ENCODE results near the gene LMO2.

The LMO2 gene

DNA sequence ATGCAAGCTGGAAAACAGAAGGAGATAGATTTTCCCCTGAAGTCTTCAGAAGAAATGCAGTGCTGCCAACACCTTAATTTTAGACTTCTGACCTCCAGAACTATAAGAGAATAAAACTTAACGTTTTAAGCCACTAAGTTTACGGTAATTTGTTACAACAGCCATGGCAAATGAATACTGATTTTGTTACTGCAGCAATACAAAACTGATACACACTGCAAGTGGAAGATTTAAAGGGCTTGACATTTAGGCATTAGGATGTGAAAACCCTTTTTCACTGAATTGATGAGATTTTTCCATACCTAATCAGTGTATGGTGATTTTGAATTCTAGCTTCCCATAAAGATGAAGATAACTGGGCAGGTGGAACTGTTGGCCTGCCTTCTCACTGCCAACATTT is 22.1 kb upstream of the LMO2 start:
- no peak for DNase-seq (ENCODE audit: low spot score)

DNA sequence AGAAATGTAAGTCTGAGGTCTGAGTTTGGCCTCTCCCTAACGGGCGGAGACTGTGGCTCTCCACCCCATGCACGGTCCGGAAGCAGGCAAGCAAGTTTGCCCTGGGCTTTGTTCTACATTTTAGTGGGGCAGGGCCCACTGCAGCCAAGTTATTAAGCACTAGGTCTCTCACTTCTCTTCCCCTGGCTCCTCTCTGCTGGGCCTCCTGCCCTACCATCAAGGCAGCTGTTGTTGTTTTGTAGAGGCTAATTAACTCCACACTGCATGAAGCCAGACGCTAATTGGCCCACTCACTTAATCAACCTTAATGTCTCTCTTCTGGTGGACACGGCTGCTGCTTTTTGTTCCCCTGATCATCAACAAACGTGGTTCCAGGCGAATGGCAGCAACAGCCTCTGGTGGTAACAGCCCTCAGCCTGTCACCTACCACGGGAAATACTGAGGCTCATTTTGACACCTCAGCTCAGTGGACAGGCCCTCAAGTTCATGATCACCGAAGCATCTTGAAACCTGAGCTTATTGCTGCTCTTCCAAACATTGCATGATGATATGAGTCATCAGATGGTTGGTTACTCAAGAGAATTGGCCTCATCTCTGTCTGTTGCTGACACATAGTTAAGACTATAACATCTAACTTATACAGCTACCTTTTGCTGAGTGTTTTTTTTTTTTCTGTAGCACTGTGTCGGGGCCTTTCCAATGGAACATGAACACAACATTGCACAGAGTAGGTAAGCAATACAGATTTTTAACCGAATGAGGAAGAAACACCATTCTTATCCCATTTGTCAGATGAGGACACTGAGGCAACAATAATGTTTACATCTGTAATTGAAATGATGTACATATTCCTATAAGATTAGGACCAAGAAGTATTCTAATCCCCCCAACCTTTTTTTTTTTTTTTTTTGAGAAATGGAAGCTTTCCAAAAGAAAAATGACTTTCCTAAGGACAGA is 20.8 kb upstream of the LMO2 start:
- peak; percentile 41 for DNase-seq (ENCODE audit: low spot score)

DNA sequence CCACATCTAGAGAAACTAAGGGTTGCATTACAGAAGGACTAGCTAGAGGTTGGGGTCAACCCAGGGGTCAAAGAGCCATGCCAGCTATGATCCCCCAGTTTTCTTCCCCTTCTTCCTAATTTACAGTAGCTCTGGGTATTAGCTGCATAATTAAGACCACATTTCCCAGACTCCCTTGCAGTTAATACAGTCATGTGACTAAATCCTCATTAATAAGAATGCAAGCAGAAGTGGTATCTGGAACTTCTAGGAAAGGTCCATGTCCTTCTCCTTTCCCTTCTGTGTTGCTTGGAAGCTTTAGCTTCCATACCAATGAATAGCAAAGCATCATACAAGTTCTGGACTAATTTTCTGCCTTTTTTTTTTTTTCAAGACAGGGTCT is 19.1 kb upstream of the LMO2 start:
- no peak for DNase-seq (ENCODE audit: low spot score)

DNA sequence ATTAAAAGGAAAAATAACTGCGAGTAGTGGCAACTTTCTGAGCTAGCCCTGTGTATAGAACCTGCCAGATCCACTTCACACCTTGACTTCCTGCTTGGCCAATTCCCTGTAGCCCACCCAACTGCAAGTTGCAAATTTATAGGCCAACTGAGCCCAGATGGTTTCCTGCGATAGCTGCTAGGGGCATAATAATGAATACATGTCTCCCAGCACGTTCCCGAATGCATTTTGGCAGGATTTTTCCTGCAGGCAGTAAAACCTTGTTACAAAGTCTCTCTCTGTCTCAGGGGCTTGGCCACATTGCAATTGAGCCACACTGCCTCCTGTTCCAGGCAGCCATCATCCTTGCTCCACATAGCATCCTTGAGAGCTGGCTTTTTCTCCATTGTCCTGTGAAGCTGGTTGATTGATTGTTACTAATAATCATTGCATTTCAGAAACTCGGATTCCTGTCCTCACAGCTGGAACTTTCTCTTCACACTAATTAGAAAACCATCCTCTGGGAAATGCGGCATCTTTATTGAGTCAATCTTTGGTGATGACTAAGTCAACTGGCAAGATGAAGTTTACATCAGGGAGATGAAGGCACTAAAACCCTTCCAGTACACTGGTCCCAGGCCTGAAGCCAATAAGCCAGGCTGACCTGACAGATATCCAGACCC is 18.6 kb upstream of the LMO2 start:
- no peak for DNase-seq (ENCODE audit: low spot score)

DNA sequence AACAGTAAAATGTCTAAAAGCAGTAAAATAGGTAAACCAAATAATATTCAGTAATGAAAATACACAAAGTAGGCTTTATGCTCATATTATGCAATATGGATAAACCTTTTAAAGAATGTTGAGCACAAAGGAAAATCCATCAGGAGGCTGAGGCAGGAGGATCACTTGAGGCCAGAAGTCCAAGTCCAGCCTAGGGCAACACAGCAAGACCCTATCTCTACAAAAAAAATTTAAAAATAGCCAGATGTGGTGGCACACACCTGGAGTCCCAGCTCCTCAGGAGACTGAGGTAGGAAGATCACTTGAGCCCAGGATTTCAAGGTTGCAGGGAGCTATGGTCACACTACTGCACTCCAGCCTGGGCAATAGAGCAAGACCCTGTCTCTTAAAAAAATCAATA is 17.7 kb upstream of the LMO2 start:
- no peak for DNase-seq (ENCODE audit: low spot score)

DNA sequence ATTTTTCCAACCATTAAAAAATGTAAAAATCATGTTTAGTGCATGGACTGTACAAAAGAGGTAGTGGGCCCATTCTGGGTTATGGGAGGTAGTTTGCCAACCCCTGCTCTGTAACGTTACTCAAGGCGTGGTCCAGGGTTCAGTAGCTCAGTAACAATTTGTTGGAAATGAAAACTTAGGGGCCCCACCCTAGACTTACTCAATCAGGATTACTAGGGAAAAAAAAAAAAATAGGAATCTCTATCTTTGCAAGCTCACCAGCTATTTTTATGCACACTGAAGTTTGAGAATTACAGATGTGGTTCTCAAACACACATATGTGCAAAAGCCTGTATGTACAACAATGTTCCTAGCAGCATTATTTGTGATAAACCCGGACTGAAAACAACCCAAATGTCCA is 17.3 kb upstream of the LMO2 start:
- DNase-seq (ENCODE audit: low spot score), result no peak

DNA sequence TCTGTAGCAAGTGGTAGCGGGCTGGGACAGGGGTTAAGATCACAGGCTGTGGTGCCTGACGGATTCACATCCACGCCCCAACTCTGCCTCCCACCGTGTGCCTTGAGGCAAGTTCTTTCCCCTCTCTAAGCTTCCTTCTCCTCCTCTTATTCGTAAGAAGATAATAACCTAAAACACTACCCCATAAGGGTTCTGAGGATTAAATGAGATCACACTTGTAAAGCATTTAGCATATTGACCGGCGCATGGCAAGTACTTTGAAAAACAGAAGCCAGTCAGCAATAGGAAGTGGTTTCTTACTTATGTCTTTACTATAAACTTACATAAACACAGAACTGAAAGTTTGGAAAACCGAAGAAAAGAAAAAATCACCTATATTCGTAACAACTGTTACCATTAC is 15.5 kb upstream of the LMO2 start:
- DNase-seq (ENCODE audit: low spot score), result no peak

DNA sequence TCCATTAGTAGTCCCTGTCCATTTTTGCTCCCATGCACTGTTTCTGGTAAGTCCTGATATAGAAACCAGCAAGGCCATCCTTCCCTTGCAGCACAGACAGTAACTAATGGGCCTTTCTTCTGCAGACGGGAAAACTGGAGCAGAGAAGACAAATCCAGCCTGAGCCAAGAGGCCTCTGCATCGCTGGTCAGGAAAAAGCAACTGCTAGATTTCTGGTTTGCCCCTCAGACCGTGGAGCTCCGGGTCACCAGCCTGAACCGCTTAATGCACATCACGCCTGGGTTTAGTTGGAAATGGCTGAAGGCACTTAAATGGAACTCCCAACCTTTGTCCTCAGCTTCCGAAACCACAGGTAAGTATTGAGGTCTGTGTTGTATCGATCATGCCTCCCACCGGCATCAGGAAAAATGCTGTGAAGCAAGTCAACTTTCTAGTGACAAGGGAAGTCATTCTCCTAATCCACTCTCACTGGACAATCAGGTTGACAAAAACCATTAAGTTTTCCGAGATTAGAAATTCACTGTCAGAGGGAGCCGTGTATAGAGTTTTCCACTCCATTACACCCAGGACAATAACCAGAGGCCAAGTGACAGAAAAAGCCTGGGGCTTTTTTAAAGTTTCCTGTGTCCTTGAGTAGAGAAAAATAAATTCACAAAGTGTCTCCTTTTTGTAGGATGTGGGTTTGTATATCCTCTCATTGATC is 14.8 kb upstream of the LMO2 start:
- no peak for DNase-seq (ENCODE audit: low spot score)

DNA sequence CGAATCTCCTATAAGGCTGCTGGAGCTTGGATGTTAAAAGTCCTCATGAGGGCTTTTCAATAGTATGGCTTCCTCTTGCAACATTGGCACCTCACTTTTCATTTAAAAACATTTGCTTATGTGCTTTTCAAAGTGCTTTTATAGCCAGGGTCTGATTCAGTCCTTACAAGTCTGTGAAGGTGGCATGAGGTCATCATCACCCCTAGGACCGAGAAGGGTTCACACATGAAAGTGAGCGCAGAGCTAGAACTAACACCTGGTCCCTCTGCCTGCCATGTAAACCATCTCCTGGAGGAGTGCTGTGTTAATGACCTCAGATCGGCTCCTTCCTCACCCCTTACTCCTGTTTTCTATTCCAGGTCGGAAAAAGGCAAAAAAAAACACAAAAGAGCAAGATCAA is 12.2 kb upstream of the LMO2 start:
- no peak for DNase-seq (ENCODE audit: low spot score)

DNA sequence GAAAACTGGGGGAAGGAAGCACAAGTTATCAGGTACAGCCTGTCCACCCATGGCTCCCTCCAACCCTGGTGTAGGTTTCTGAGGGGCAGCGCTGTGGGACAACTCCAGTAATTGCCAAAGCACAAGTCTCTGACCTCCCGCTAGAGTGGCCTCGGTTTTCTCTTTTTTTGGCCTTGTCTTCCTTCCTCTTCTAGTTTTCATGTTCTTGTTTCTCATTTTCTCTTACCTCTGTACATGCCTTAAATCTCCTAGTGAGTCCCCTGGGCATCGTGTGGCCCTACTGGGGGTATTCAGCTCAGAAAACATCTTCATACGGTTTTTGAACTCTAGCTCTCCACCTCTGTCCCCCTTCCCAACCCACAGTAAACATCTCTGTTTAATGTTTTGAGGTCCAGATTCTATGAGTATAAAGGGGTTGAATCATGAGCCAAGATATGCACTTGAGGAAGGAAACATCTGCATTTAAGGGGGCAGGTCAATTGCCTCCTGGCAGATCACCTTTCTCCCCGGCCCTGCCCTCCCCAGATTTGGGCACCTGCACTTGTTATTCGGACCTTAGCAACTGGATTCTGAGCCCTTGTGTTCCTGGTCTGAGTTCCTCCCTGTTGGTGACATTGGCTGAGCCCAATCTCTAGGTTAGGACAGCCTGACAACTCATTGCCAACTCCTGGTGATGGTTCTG is 8.4 kb upstream of the LMO2 start:
- DNase-seq (ENCODE audit: low spot score), result no peak

DNA sequence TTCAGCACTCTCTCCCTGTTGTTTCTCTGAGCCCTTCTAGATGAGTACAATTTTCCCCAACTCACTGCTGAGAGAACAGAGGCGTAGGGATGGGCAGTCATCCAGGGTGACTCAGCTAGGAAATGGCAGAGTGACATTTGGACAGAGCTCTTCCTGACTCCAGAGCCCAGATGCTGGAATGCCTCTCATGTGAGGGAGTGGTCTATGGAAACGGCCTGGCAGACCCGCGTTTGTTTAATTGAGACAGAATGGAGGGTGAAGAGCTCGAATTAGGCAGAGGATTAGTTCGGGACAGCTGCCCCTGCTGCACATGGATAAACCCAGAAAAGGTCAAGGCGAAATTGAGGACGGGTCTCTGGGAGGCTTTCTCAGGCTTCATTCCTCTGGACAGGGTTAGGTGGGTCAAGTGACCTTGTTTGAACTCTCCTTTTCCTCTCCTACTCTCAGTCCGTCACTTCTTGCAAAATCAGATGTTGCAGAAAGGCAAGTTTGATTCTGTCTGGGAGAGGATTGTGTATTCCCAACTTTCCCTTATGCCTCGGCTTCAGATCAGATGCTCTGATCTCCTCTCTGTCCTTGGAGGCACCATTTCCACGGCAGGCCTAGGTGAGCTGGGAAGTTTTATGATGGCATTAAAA is 7.6 kb upstream of the LMO2 start:
- no peak for DNase-seq (ENCODE audit: low spot score)

DNA sequence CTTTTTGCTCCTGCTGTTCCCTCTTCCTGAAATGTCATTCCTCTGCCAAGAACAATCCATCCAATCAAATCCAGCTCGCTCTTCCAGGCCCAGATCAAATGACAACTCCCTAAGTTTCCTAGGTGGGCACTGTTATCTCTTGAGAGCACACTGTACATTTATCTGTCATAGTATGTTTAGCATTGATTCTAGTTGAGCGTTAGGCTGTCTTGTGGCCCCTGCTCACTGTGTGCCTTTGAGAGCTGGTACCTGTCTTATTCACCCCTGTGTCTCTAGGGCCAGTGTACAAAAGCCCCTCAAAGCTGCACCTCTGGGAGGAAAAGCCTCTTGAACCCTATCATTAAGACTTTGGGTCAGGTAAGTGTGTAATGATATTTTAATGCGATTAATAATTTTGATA is 7.1 kb upstream of the LMO2 start:
- DNase-seq (ENCODE audit: low spot score), result no peak

DNA sequence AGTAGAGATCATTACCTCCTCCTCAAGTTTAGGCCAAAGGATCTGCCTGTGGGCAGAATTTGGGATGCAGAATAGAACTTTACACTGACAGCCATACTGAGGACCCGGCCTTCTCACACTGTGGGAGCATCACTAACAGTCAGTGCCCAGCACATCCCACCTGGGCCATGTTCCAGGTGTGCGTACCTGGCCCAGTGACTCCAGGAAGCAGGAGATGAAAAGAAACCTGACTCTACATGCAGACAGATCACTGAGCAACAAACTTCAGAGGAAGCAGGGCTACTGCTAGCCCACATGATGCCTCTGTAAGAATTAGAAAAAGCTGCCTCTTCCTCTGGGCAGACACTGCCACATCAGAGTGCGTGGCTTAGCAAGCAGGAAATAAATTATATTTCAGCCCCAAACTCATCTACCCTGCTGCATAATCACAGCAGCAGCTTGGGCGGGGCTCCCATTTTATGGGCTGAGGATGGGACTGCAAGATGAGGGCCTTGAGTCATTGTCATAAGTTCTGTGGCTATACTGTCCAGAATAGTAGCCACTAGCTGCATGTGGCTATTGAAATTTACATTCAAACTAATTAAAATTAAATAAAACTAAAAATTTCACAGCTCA is 6.0 kb upstream of the LMO2 start:
- DNase-seq (ENCODE audit: low spot score), result no peak

DNA sequence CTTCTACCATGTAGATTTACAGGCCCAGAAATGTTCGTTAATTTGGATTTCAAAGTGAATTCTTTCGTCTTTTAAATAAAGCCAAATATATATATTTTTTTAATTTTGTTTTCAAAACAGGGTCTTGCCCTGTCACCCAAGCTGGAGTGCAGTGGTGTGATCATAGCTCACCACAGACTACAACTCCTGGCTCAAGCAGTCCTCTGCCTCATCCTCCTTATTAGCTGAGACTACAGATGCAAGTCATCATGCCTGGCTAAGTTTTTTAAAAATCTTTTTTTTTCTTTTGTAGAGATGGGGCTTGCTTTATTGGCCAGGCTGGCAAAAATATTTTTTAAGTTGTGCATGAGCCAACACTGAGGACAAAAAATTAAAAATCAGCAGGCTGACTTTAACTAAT is 5.0 kb upstream of the LMO2 start:
- DNase-seq (ENCODE audit: low spot score), result no peak

DNA sequence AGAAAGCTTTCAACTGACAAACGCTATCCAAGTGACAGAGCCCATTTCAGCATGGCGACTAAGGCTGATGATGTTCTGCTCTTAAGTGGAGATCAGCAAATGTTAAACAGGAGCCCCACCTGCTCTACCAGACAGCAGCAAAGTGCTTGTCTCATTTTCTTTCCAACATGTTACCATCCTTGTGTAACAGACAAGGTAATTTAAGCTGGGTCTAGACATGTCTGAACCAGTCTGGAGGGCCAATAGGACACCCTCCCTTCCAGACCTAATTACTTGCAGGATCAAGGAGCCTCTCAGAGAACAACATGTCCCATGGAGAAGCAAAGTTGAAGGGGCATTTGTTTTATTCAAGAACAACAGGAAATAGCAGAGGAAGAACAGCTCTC is 3.9 kb upstream of the LMO2 start:
- DNase-seq (ENCODE audit: low spot score), result no peak

DNA sequence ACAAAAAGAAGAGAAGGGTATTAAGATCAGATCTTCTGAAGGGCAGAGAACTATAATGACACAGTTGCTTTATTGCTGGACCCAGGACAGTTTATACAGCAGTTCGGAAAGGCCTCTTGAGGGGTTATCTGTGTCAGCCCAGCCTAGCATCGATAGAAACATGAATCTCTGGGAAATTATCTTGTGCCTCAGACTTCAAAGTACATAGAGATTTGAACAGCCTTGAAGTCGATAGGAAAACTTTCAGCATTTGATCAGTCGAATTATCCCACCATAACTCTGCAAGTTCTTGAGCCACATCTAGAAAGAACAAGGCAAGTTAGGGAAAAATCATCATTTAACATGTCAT is 2.5 kb upstream of the LMO2 start:
- no peak for DNase-seq (ENCODE audit: low spot score)

DNA sequence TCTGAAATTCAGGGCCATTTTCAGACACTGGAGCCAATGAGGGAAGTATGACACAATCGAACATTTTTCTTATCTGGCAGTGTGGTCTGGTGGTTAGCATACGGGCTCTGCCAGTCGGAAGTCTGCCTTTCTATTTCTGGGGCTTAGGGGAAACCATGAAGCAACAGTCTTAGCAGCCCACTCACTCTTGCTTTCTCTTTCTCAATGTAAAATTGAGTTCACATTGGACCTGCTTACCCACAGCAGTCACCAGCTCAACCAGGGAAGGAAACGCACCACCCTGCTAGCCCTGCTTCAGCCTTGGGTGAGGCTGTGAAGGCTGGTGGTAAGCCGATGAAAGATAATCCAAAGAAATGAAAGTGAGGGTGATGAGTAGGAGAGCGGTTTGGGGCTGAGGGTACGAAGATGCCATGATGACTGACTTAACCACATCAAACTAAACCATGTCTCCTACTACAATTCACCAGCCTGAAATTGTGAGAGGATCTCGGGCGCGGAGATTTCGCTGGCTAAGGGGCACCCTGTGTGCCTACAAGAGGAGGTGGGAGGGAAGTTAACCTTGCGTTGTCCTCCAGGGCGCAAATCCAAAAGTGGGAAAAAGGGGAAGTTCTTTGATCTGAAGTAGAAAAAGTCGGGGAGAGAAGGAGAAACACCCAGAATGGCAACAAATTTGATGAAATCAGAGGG is 2.0 kb upstream of the LMO2 start:
- DNase-seq (ENCODE audit: low spot score), result peak; percentile 72

DNA sequence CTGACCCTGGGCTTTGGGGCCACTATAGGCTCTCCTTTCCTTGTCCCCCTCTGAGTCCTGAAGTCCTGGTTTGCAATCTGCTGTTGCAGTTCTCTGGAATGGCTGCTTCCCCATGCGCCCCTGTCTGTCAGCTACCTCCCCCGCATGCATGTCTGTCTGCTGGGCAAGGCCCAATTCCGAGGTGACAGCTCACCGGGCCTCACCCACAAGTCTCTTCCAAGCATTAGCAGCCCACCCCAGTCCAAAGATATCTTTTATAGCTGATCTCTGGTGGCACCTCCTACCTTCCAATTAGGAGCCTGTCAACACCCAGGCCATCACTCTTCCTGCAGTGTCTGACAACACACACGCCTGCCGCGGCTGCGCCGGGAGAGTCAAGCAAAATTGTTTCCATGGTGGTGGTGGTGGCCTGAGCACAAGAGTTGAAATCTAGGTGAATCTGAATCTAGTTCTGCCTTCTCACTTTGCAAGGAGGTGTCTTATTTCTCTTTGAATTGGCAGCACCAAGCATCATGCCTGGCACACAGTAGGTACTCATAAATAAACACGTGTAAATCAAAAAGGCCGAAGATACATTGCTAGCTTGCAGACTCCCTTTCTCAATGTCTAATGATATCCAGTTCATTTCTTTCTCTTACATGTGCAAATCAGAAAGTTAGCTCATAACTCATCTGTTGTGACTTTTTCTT is 1.2 kb upstream of the LMO2 start:
- no peak for DNase-seq (ENCODE audit: low spot score)

DNA sequence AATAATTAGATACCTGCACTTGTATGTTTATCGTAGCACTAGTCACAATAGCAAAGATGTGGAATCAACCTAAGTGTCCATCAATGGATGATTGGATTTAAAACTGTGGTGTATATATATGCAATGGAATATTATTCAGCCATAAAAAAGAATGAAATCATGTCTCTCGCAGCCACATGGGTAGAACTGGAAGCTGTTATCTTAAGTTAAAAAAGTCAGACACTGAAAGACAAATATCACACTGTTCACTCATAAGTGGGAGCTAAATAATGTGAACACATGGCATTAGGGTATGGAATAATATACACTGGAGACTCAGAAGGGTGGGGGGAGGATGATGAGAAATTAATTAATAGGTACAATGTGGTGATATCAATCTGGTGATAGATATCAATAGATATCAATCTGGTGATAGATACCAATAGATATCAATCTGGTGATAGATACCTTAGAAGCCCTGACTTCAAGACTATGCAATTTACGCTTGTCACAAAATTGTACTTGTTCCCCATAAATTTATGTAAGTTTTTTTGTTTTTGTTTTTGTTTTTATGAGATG is 2.0 kb downstream of the LMO2 start:
- DNase-seq (ENCODE audit: low spot score), result no peak

DNA sequence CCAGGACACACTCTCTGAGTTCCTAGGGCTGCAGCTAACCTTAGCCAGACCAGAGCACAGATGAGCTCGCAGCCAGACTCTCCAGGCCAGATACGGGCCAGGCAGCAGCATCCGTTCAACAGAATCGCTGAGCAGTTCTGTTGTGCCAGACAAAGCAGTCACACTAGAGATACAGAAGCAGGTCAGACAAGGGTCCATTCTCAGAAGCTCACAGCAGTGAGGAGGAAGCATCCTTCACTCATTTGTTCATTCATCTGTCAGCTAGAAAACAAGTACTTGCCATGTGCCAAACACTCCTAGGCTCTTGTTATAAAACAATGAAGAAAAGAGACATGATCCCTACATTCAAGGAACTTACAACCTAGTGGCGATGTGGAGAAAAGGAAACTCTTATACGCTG is 2.6 kb downstream of the LMO2 start:
- no peak for DNase-seq (ENCODE audit: low spot score)

Data from hematopoietic multipotent progenitor cell treated with erythropoietin and hydrocortisone succinate and interleukin-3 and kit ligand, for 15 days (in vitro differentiated cells).